OCI-M2 (cell line): ENCODE results near the gene MRPS23.
"Not testable (repeated sequence)": the region's sequence is repeated elsewhere in the genome, so short reads cannot be mapped to it uniquely, and the experiment has no call there.

Experiments
- DNase-seq: peaks from one replicate; lab custom pipeline; 2025; ENCODE audit not compliant: unreplicated experiment; lab: John Stamatoyannopoulos, UW

Gene MRPS23

GRCh38 chr17:57864273-57864672, 14.4 kb upstream of the MRPS23 start:
- no peak for DNase-seq

- DNase-seq: no peak
Observed at GRCh38 chr17:57862694-57863667, 13.1 kb upstream of the MRPS23 start.

- DNase-seq: no peak
Observed at GRCh38 chr17:57861790-57862693, 12.2 kb upstream of the MRPS23 start.

GRCh38 chr17:57861000-57861789, 11.4 kb upstream of the MRPS23 start:
- no peak for DNase-seq

- no peak for DNase-seq
Observed at GRCh38 chr17:57860414-57860999, 10.7 kb upstream of the MRPS23 start.

- no peak for DNase-seq
Observed at GRCh38 chr17:57859601-57860413, 10.0 kb upstream of the MRPS23 start.

- no peak for DNase-seq
Observed at GRCh38 chr17:57858838-57859237, 9.0 kb upstream of the MRPS23 start.

GRCh38 chr17:57856792-57857620, 7.2 kb upstream of the MRPS23 start:
- no peak for DNase-seq

GRCh38 chr17:57855391-57856035, 5.7 kb upstream of the MRPS23 start:
- no peak for DNase-seq

GRCh38 chr17:57853695-57854094, 3.9 kb upstream of the MRPS23 start:
- no peak for DNase-seq

- DNase-seq: no peak
Observed at GRCh38 chr17:57852955-57853328, 3.1 kb upstream of the MRPS23 start.

- DNase-seq: no peak
Observed at GRCh38 chr17:57852092-57852954, 2.5 kb upstream of the MRPS23 start.

GRCh38 chr17:57849163-57849873, 526 bp downstream of the MRPS23 start:
- DNase-seq: no peak

GRCh38 chr17:57846056-57846945, 3.5 kb downstream of the MRPS23 start:
- DNase-seq: not testable (repeated sequence)

GRCh38 chr17:57842280-57842679, 7.6 kb downstream of the MRPS23 start:
- no peak for DNase-seq

GRCh38 chr17:57839571-57839923, 10.3 kb downstream of the MRPS23 start:
- DNase-seq: no peak
